ENCODE measurements around the gene ZNF200.
A peak's percentile ranks its signal among the peaks of the same experiment; 100 is the strongest.
"Not testable (repeated sequence)": the region's sequence is repeated elsewhere in the genome, so short reads cannot be mapped to it uniquely, and the experiment has no call there.

Gene ZNF200

GRCh38 chr16:3186946-3187690 lies 47.8 kb downstream of the ZNF200 start:
- TF ChIP-seq CTCF (IDR thresholded peaks at IDR 0.05; ENCODE audit: borderline replicate concordance, control extremely low read depth, extremely low read depth, insufficient read depth, missing control alignments): no peak
- in situ Hi-C loops (cut with MboI; ENCODE audit: low sequenced_read_pairs, unreplicated experiment): no loop called here
- no peak for DNase-seq (ENCODE audit: low spot score)

- no peak for TF ChIP-seq CTCF (IDR thresholded peaks at IDR 0.05; ENCODE audit: borderline replicate concordance, control extremely low read depth, extremely low read depth, insufficient read depth, missing control alignments)
- in situ Hi-C loops (cut with MboI; ENCODE audit: low sequenced_read_pairs, unreplicated experiment): no loop called here
- DNase-seq (ENCODE audit: low spot score): no peak
Measured at GRCh38 chr16:3183445-3184139, 51.4 kb downstream of the ZNF200 start.

GRCh38 chr16:3182608-3183444 lies 52.1 kb downstream of the ZNF200 start:
- peak; percentile 65 for DNase-seq (ENCODE audit: low spot score)
- in situ Hi-C loops (cut with MboI; ENCODE audit: low sequenced_read_pairs, unreplicated experiment): no loop called here
- no peak for TF ChIP-seq CTCF (IDR thresholded peaks at IDR 0.05; ENCODE audit: borderline replicate concordance, control extremely low read depth, extremely low read depth, insufficient read depth, missing control alignments)

- in situ Hi-C loops (cut with MboI; ENCODE audit: low sequenced_read_pairs, unreplicated experiment): not testable (repeated sequence)
Measured at GRCh38 chr16:3182293-3182607, 52.7 kb downstream of the ZNF200 start.

GRCh38 chr16:3180445-3180878 lies 54.5 kb downstream of the ZNF200 start:
- TF ChIP-seq CTCF (IDR thresholded peaks at IDR 0.05; ENCODE audit: borderline replicate concordance, control extremely low read depth, extremely low read depth, insufficient read depth, missing control alignments): no peak
- in situ Hi-C loops (cut with MboI; ENCODE audit: low sequenced_read_pairs, unreplicated experiment): no loop called here
- DNase-seq (ENCODE audit: low spot score): no peak

More at GRCh38 chr16:3182293-3182607, 52.7 kb downstream of the ZNF200 start:
- DNase-seq (ENCODE audit: low spot score): not testable (repeated sequence)

- DNase-seq (ENCODE audit: low spot score): no peak
- no peak for TF ChIP-seq CTCF (IDR thresholded peaks at IDR 0.05; ENCODE audit: borderline replicate concordance, control extremely low read depth, extremely low read depth, insufficient read depth, missing control alignments)
- in situ Hi-C loops (cut with MboI; ENCODE audit: low sequenced_read_pairs, unreplicated experiment): no loop called here
Measured at GRCh38 chr16:3179651-3180050, 55.3 kb downstream of the ZNF200 start.
